Mucosa of descending colon (tissue), 3 donors: ENCODE data around the gene PRKAR1B. TPM values are rescaled to one million over a fixed set of nuclear protein-coding genes. Genes with fewer than 3 reads are reported as not detected.
A peak's percentile ranks its signal among the peaks of the same experiment; 100 is the strongest.

Experiments used
- ATAC-seq: fragments of 200-7000 bp; cut with Tn5 transposase; one replicate; pipeline ENCODE4 v1.9.1; 2020; ENCODE audit warnings: mild to moderate bottlenecking, moderate library complexity
- DNase-seq, 3 donors: peaks; one replicate each; pipeline ENCODE4 v3.0.0-alpha.2; 2020
- H3K36me3 ChIP-seq: fragments of 200-600 bp; one replicate; pipeline ENCODE4 v1.8.0; 2021; ENCODE audit warnings: low read depth, mild to moderate bottlenecking
- H3K4me1 ChIP-seq: fragments of 200-600 bp; one replicate; pipeline ENCODE4 v1.8.0; 2021; ENCODE audit warnings: low read depth, mild to moderate bottlenecking
- H3K4me3 ChIP-seq: fragments of 200-600 bp; one replicate; pipeline ENCODE4 v1.8.0; 2021; ENCODE audit warnings: mild to moderate bottlenecking
- H3K9me3 ChIP-seq: fragments of 200-600 bp; one replicate; pipeline ENCODE4 v1.8.0; 2021; ENCODE audit warnings: mild to moderate bottlenecking
- intact Hi-C, 2 donors: fragments of 100-400 bp; cut with DNase I in 1 of 2; cut with micrococcal nuclease in 1 of 2; formaldehyde crosslinking; loops; one replicate each; pipeline versions ENCODE4 v1.11.0 to v1.11.1; 2022; cut with DNase I, micrococcal nuclease
- total RNA-seq, 3 donors: library from RNA; stranded (reverse); fragmentation: NEBNext Ultra II Directional in 2 of 3; extraction: Animal tissue kit (Norgen Biotek cat#: 25700) in 2 of 3; gene quantifications; one replicate each; pipeline versions ENCODE4 v1.2.1 to v1.2.4, GENCODE V29; 2021 to 2023
- TF ChIP-seq, protein P1 (sequence below): fragments of 200-600 bp; IDR thresholded peaks from one replicate; pipeline ENCODE4 v1.8.0; 2022; ENCODE audit warnings: antibody characterized with exemption, mild to moderate bottlenecking
- donor health status: DM: no; HTN: no; CAD: no; lungs with moderate emphysema.
- donor health status: DM: no; HTN: no; CAD: no.
- donor health status: DM: no; HTN: yes; CAD: no.

PRKAR1B gene
- total RNA-seq, 3 donors from 2014 or later: 10.1 to 24.5 (median 24.4) TPM

DNA sequence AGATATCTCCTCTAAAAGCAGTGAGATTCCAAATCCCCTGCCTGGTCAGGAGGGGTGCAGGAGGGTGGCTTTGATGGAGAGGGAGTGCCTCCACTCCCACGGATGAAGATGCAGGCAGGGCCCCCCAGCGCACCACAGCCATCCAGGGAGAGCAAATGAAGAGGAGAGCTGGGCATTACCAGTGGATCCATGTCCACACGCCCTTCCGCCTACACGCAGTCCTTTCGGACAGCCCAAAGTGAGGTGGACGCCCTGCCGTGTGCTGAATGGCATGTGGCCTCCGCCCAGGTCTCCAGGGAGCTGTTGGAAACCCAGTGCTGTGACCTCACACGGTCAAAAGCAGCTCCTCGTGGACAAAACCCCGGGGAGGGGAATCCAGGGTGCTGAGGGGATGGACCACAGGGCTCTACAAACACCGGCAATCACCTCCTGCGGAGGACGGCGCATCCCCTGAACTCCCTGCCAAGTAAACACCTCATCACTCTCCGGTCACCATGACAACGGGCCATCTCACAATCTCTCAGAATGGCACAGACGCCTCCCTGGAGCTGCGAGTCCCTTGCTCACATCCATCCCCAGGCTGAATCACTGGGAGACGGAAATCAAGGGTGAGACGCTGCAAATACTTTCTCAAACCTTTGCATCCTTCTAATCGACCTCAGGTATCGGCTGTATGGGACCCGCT is 35.6 kb downstream of the PRKAR1B start:
- DNase-seq: peak in 2 of 3 donors; percentile 13 to 27
- no peaks in the 10 kb centered on the region for H3K36me3 ChIP-seq
- peaks cover 11% of the 10 kb centered on the region for H3K9me3 ChIP-seq
- no peaks in the 10 kb centered on the region for H3K4me1 ChIP-seq
- no peak for ATAC-seq
- H3K4me3 ChIP-seq: no peak overlapping the region
- TF ChIP-seq, protein P1, sequence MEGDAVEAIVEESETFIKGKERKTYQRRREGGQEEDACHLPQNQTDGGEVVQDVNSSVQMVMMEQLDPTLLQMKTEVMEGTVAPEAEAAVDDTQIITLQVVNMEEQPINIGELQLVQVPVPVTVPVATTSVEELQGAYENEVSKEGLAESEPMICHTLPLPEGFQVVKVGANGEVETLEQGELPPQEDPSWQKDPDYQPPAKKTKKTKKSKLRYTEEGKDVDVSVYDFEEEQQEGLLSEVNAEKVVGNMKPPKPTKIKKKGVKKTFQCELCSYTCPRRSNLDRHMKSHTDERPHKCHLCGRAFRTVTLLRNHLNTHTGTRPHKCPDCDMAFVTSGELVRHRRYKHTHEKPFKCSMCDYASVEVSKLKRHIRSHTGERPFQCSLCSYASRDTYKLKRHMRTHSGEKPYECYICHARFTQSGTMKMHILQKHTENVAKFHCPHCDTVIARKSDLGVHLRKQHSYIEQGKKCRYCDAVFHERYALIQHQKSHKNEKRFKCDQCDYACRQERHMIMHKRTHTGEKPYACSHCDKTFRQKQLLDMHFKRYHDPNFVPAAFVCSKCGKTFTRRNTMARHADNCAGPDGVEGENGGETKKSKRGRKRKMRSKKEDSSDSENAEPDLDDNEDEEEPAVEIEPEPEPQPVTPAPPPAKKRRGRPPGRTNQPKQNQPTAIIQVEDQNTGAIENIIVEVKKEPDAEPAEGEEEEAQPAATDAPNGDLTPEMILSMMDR: no peak
- intact Hi-C loops: no loop called here

DNA sequence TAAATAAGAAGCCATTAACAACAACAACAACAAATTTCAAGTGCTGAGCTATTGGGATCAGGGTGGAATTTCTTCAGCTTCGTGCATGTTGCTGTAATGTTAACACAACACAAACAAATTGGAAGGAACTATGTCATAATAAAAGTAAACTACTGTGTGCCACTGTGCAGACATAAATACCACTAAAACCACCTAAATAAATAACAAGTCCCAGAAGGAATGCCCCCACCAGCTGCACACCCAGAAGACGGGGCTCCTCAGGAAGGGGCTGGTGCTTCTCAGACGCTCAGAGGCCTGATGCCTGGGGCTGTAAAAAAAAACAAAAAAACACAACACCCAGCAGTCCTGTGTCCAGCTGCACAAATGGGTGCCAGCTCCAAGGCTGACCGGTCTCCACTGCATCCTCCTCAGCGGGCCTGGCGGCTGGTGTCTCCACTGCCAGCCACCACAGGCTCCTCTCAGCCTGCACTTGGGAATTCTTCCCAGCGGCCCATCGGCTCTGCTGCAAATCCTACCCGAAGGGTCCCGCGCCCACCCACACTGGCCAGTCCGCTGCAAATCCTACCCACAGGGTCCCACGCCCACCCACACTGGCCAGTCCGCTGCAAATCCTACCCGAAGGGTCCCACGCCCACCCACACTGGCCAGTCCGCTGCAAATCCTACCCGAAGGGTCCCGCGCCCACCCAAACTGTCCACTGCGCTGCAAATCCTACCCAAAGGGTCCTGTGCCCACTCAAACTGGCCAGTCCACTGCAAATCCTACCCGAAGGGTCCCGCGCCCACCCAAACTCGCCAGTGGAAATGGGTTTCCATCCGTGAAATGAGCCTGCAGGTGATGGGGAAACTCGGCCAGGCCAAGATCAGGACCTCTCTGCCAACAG is 36.4 kb downstream of the PRKAR1B start:
- ATAC-seq: no peak

DNA sequence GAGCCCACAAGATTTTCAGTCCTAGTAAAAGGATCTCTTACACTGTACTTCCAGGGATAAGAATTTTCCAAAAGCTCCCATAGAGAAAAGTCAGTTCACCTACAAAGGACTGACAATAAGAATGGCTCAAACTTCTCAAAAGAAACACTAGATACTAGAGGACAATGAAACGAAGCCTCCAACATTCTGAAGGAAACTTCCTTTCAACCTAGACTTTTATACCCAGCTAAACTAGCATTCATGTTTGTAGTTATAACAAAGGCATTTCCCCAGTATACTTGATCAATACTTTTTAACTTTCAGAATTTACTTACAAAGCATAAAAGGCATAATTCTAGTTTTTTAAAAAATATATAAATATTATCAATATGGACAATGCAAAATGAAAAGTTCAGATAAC is 41.5 kb downstream of the PRKAR1B start:
- H3K36me3 ChIP-seq: no peaks in the 10 kb centered on the region
- H3K9me3 ChIP-seq: peaks cover 23% of the 10 kb centered on the region
- no peaks in the 10 kb centered on the region for H3K4me1 ChIP-seq
- no peak for DNase-seq
- TF ChIP-seq, protein P1: no peak
- H3K4me3 ChIP-seq: no peak overlapping the region
- intact Hi-C loops: no loop called here
- no peak for ATAC-seq

More for the DNA sequence above, 36.4 kb downstream of the PRKAR1B start:
- intact Hi-C loops: no loop called here
- TF ChIP-seq, protein P1: no peak
- H3K4me1 ChIP-seq: no peaks in the 10 kb centered on the region
- no peaks in the 10 kb centered on the region for H3K36me3 ChIP-seq
- peak in 2 of 3 donors; percentile 18 to 31 for DNase-seq
- no peak overlapping the region for H3K4me3 ChIP-seq
- H3K9me3 ChIP-seq: peaks cover 19% of the 10 kb centered on the region

DNA sequence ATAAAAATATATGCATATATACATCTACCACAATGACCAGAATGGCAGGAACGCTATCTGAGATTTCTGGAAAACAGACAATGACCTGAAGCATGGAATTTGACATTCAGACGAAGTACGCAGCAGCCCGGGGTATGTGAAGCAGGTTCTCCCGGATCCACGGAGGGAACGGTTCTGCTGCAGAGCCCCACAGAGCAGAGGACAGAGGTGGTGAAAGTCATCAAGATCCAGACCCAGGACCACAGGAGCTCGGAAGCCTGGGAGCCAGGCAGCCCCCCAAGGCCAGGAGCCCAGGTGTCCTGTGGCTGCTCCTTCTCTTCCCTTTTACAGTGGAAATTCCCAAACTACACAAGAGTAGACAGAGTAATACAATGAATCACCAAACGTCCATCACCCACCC is 42.7 kb downstream of the PRKAR1B start:
- Histone ChIP-seq H3K36me3 (no peaks in the 10 kb centered on the region), H3K9me3 (peaks cover 23% of the 10 kb centered on the region), H3K4me1 (no peaks in the 10 kb centered on the region), H3K4me3 (no peak overlapping the region)
- intact Hi-C loops: no loop called here
- TF ChIP-seq, protein P1: no peak
- DNase-seq: peak in 2 of 3 donors; percentile 3 to 7
- no peak for ATAC-seq

DNA sequence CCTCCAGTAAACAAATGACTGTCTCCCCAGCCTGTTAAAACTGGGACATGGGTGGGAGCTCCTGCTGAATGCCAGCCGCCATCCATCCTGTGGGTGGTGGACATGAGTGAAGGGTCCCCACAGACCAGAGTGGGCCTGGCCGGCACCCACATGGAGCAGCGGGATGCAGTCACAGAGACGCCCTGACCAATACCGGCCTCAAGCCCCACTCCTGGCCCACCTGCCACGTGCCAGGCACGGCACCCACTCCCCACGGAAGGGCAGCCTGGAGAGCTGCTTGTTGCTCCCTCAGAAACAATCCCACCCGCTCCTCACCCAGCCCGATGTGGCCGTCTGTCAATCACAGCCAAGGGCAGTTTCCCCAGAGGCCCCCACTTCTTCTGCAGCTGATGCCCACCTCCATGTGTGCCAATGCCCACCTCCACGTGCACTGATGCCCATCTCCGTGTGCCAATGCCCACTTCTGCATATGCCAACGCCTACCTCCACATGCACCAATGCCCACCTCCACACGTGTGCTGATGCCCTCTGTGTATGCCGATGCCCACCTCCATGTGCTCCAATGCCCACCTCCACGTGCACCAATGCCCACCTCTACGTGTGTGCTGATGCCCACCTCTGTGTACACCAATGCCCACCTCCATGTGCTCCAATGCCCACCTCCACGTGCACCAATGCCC is 43.4 kb downstream of the PRKAR1B start:
- intact Hi-C loops: no loop called here
- TF ChIP-seq, protein P1: no peak

More for the DNA sequence above, 43.4 kb downstream of the PRKAR1B start:
- Histone ChIP-seq H3K4me1 (no peaks in the 10 kb centered on the region), H3K9me3 (peaks cover 17% of the 10 kb centered on the region), H3K36me3 (no peaks in the 10 kb centered on the region), H3K4me3 (no peak overlapping the region)
- ATAC-seq: no peak
- DNase-seq: peak in 2 of 3 donors; percentile 12 to 29
